Measurements from ENCODE around the gene MACF1. TPM values are rescaled to one million over a fixed set of nuclear protein-coding genes. Genes with fewer than 3 reads are reported as not detected.
A peak's percentile ranks its signal among the peaks of the same experiment; 100 is the strongest.
"Not testable (repeated sequence)": the region's sequence is repeated elsewhere in the genome, so short reads cannot be mapped to it uniquely, and the experiment has no call there.

MACF1 gene
- 51.9 and 68.1 TPM in 2 replicates for total RNA-seq (2014; rRNA removed; shearing (Covaris generic); ENCODE audit: low replicate concordance)

GRCh38 chr1:39204441-39205081 is at the start of gene MACF1:
TSS of gene MACF1 (plus strand) at chr1:39204695. CDS start at chr1:39205023, 328 bp downstream.
- H3K4me3 ChIP-seq: peak within 1 kb of the TSS; percentile 37
- H3K36me3 ChIP-seq: no peaks in the 10 kb centered on the region
- no peaks in the 10 kb centered on the region for H3K9me3 ChIP-seq
- H3K27me3 ChIP-seq: no peaks in the 10 kb centered on the region
- peak; percentile 85 for DNase-seq

GRCh38 chr1:39157304-39157703 is 47.2 kb upstream of the MACF1 start:
- no peak for DNase-seq
- peaks cover 6% of the 10 kb centered on the region for H3K36me3 ChIP-seq
- no peak overlapping the region for H3K4me3 ChIP-seq
- no peaks in the 10 kb centered on the region for H3K27me3 ChIP-seq
- no peaks in the 10 kb centered on the region for H3K9me3 ChIP-seq

GRCh38 chr1:39158327-39159086 is 46.0 kb upstream of the MACF1 start:
- peak; percentile 21 for DNase-seq
- H3K27me3 ChIP-seq: no peaks in the 10 kb centered on the region
- no peak overlapping the region for H3K4me3 ChIP-seq

GRCh38 chr1:39159224-39160036 is 45.1 kb upstream of the MACF1 start:
- Histone ChIP-seq H3K4me3 (no peak overlapping the region), H3K36me3 (no peaks in the 10 kb centered on the region; the same call in 1 of the 2 replicates), H3K27me3 (no peaks in the 10 kb centered on the region), H3K9me3 (no peaks in the 10 kb centered on the region)
- DNase-seq: peak; percentile 30

More at GRCh38 chr1:39158327-39159086, 46.0 kb upstream of the MACF1 start:
- Histone ChIP-seq H3K9me3 (no peaks in the 10 kb centered on the region), H3K36me3 (peaks cover 6% of the 10 kb centered on the region)

- no peak for DNase-seq
- Histone ChIP-seq H3K9me3 (no peaks in the 10 kb centered on the region), H3K36me3 (no peaks in the 10 kb centered on the region; the same call in 1 of the 2 replicates), H3K4me3 (no peak overlapping the region), H3K27me3 (no peaks in the 10 kb centered on the region)
Observed at GRCh38 chr1:39160703-39161102, 43.8 kb upstream of the MACF1 start.

- not testable (repeated sequence) for H3K36me3 ChIP-seq, H3K27me3 ChIP-seq, H3K4me3 ChIP-seq, H3K9me3 ChIP-seq, DNase-seq
Observed at GRCh38 chr1:39161811-39162210, 42.7 kb upstream of the MACF1 start.

GRCh38 chr1:39163469-39163868 is 41.0 kb upstream of the MACF1 start:
- DNase-seq: no peak
- H3K4me3 ChIP-seq: no peak overlapping the region
- H3K36me3 ChIP-seq: no peaks in the 10 kb centered on the region
- no peaks in the 10 kb centered on the region for H3K9me3 ChIP-seq
- H3K27me3 ChIP-seq: no peaks in the 10 kb centered on the region

- peak; percentile 9 for DNase-seq
- Histone ChIP-seq H3K36me3 (no peaks in the 10 kb centered on the region), H3K9me3 (no peaks in the 10 kb centered on the region), H3K27me3 (no peaks in the 10 kb centered on the region), H3K4me3 (no peak overlapping the region)
Observed at GRCh38 chr1:39164256-39164655, 40.2 kb upstream of the MACF1 start.

GRCh38 chr1:39165049-39165448 is 39.4 kb upstream of the MACF1 start:
- H3K36me3 ChIP-seq: no peaks in the 10 kb centered on the region
- no peaks in the 10 kb centered on the region for H3K9me3 ChIP-seq
- H3K4me3 ChIP-seq: no peak overlapping the region
- no peaks in the 10 kb centered on the region for H3K27me3 ChIP-seq
- no peak for DNase-seq

GRCh38 chr1:39165488-39165887 is 39.0 kb upstream of the MACF1 start:
- H3K36me3 ChIP-seq: no peaks in the 10 kb centered on the region
- H3K4me3 ChIP-seq: no peak overlapping the region
- no peak for DNase-seq
- no peaks in the 10 kb centered on the region for H3K27me3 ChIP-seq
- H3K9me3 ChIP-seq: no peaks in the 10 kb centered on the region

- no peaks in the 10 kb centered on the region for H3K27me3 ChIP-seq
- H3K4me3 ChIP-seq: no peak overlapping the region
- no peak for DNase-seq
- H3K36me3 ChIP-seq: no peaks in the 10 kb centered on the region; the same call in 1 of the 2 replicates
- no peaks in the 10 kb centered on the region for H3K9me3 ChIP-seq
Observed at GRCh38 chr1:39167632-39168209, 36.8 kb upstream of the MACF1 start.

- Histone ChIP-seq H3K36me3 (no peaks in the 10 kb centered on the region; the same call in 1 of the 2 replicates), H3K9me3 (no peaks in the 10 kb centered on the region), H3K27me3 (no peaks in the 10 kb centered on the region), H3K4me3 (no peak overlapping the region)
- no peak for DNase-seq
Observed at GRCh38 chr1:39168301-39169080, 36.0 kb upstream of the MACF1 start.

GRCh38 chr1:39170731-39171667 is 33.5 kb upstream of the MACF1 start:
- peak; percentile 31 for DNase-seq
- Histone ChIP-seq H3K27me3 (no peaks in the 10 kb centered on the region), H3K36me3 (no peaks in the 10 kb centered on the region; the same call in 1 of the 2 replicates), H3K4me3 (no peak overlapping the region), H3K9me3 (no peaks in the 10 kb centered on the region)

- no peaks in the 10 kb centered on the region; the same call in 1 of the 2 replicates for H3K36me3 ChIP-seq
- no peak for DNase-seq
- H3K9me3 ChIP-seq: no peaks in the 10 kb centered on the region
- no peak overlapping the region for H3K4me3 ChIP-seq
- no peaks in the 10 kb centered on the region for H3K27me3 ChIP-seq
Observed at GRCh38 chr1:39173119-39173994, 31.1 kb upstream of the MACF1 start.

Data from MG63 (cell line).